Stimulated activated CD4-positive, alpha-beta T cell treated with anti-CD3 and anti-CD28 coated beads, Interleukin-12 subunit alpha, Interleukin-12 subunit beta, amount 100 ng/mL, for 48 hours (primary cell): ENCODE measurements around the gene SLC20A1.

Source experiments
- DNase-seq, 3 donors: peaks; one replicate each; pipeline ENCODE4 v3.0.0-alpha.2; 2020; ENCODE audit warnings: low read depth in 2 of 3, low spot score in 1 of 3

SLC20A1 gene

DNA sequence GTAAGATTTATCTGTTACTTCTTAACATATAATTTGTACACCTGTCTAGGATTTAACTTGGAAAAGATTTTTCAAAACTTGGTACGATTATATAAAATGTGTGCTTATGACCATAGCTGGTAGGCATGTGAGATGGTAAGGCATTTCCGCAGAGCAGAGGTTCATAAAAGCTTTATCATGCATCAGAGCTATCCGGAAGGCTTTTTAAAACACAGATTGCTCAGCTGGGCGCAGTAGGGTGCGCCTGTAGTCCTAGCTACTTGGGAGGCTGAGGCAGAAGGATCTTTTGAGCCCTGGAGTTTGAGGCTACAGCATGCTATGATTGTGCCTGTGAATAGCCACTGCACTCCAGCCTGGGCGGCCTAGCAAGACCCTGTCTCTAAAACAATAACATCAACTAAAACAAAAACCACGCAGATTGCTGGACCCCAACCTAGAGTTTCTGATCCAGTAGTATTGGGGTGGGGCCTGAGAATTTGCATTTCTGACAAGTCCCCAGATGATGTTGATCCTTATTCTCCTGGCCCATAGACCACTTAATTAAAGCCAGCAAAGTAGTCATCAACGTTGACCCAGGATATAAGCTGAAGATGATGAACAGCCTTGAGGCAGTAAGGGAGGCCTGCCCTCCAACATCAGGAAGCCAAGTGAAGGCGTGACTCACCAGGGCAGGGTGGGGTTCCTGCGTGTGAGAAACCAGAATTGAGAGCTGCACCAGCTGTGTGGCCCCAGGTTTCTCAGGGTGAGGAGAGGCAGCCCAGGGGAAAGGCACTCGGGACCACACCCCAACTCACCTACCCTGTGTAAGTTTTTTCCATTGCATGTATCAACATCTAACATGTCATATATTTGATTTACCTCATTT is 21.6 kb upstream of the SLC20A1 start:
- peak; percentile 48 to 62 (median 49) for DNase-seq

DNA sequence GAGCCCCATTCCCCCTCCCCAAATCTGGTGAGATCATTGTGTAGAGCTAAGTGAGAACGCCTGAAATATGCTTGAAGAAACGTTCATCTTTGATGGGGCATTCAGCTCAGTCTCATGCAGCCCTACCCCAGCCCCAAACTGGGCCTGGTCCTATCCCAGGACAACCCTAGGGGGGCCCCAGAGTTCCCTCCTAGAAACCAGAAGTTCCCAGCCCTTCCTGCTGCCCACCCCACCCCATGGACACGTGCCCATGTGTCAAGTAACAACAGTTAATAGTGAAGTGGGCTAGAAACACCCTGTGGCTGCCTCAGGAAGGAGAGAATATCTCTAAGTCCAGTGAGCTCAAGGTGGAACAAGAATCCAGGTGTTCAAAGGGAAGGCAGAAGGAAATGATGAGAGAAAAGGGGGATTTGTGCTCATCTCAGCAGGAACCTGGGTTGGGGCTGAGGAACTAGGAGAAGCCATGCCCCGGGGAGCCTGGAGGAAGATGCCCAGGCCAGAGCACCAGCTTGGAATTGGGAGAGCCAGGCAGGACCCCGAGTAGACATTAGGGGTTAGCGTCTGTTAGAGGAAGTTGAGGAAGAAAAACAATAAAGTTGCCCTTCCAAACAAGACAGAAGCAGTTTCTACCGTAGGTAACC is 20.1 kb upstream of the SLC20A1 start:
- no peak for DNase-seq

GRCh38 chr2:112626604-112627059 is 19.1 kb upstream of the SLC20A1 start:
- DNase-seq = peak; percentile 28 to 55 (median 44)

GRCh38 chr2:112627060-112628040 is 18.4 kb upstream of the SLC20A1 start:
- DNase-seq = no peak

DNA sequence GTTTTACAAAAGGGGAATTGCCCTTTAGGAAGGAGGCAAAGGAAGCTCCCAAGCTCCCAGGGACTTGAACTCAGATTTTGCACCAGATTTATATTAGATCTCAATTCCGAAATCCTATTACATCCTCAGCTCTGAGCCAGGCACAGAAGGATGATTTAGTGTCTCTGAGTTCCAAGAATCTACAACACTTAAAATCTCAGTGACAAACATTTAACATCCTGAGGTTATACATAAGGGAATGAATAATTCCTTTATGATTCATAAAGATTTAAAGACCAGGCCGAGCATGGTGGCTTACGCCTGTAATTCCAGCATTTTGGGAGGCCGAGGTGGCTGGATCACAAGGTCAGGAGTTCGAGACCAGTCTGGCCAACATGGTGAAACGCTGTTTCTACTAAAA is 16.5 kb upstream of the SLC20A1 start:
- DNase-seq = no peak

DNA sequence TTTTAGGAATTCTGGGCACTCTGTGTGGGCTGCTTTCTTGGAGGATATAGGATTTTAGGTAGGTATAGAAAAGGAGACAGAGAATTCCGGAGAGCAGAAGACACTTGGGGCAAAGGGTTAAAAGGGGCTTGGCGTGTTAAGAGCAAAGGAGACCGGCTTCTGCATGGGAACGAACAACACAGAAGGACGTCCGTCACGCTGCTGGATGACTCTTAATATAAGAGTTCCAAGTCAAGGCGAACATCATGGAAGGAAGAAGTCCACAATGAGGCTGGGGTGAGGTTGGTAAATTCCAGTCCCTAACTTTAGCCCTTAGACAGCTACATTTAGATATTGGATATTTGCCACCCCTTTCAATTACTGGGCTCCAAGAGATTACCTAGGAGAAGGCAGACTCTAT is 15.9 kb upstream of the SLC20A1 start:
- DNase-seq = no peak

- no peak for DNase-seq
Measured at GRCh38 chr2:112630268-112630667, 15.5 kb upstream of the SLC20A1 start.

DNA sequence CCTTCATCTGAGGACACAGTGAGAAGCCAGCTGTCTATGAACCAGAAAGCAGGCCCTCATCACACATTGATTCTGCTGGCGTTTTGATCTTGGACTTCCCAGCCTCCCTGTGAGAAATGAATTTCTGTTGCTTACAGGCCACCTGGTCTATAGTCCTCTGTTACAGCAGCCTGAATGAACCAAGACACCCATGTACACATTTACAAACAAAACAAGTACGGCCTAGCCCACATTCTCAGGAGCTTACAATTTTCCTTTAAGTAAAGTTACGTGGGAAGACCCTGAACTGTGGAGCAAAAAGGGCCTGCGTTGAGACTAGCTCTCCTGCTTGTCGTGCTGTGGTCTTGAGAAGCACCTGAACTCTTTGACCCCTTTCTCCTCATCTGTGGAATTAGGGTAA is 12.0 kb upstream of the SLC20A1 start:
- no peak for DNase-seq

- no peak for DNase-seq
Measured at GRCh38 chr2:112634153-112634873, 11.4 kb upstream of the SLC20A1 start.

DNA sequence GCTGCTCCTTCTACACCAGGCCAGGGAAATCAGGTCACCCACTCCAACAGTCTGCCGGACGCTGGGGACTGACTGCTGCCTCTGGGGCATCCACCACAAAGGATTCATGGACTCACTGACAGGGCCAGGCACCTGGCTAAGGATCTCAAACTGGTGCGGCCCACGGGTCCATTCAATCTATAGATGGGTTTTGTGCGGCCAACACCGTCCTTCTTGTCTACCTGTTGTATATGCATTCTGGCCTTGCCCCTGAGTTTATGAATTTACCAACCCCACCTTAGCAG is 10.9 kb upstream of the SLC20A1 start:
- no peak for DNase-seq

DNA sequence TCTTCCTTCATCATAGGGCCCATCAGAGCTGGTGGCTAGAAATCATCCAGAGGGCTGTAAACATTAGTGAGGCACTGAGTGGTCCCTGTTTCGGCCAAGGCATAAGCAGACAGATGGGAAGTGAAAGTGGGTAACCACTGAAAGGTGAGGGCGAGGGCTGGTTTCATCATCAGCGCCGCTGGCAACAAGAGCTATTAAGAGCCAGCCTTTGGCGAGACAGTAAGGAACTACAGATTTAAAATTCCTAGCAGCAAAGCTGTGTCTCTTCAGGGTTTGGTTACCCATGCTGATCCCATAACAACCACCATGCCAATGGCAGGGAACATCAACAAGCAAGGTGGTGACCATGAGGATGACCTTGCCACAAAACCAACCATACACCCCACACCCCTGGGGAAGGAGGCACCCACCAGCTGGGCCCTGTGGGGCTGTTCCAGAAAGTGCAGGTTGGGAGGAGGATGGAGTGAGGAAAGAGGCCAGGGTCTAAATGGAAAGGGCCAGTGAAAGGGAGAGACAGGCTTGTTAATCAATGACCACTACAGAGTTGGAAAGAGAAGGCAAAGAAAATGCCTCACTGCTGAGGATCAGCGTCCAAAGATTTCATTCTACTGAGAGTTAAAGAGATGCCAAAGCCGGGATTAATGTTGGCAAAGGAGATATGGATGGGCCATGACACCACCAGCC is 9.0 kb upstream of the SLC20A1 start:
- DNase-seq = peak in 2 of 3 donors; percentile 28 to 42

DNA sequence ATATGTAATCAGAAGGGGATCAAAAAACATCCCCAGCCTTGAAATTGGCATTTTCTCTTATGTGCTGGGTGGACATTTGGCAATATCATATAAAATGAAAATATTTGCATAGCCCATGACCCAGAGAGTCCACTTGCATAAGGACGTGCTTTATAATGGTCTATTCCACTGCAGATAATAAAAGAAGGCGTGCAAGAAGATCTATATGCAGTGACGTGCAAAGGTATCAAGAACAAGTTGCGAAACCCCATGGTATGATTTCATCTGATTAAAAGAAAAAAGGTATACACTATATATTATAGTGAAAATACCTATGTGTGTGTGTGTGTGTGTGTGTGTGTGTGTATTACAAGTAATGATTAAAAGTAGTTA is 8.5 kb upstream of the SLC20A1 start:
- DNase-seq = no peak

GRCh38 chr2:112639936-112640335 is 5.8 kb upstream of the SLC20A1 start:
- DNase-seq = no peak

DNA sequence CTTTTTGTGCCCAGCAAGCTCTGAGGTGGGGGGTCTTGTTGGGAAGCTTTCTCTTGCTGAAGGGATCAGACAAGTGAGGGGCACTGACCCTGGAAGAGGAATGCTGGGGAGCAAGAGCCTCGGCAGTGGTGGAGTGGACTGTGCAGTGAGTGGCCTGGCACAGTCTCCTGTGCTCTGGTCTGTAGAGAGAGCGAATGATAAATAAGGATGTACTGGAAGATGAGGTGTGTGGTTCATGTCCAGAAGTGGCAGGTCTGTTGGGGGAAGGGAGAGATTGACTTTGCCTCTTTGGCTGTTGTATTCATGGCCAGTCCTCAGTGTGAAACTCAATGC is 5.3 kb upstream of the SLC20A1 start:
- DNase-seq = no peak

DNA sequence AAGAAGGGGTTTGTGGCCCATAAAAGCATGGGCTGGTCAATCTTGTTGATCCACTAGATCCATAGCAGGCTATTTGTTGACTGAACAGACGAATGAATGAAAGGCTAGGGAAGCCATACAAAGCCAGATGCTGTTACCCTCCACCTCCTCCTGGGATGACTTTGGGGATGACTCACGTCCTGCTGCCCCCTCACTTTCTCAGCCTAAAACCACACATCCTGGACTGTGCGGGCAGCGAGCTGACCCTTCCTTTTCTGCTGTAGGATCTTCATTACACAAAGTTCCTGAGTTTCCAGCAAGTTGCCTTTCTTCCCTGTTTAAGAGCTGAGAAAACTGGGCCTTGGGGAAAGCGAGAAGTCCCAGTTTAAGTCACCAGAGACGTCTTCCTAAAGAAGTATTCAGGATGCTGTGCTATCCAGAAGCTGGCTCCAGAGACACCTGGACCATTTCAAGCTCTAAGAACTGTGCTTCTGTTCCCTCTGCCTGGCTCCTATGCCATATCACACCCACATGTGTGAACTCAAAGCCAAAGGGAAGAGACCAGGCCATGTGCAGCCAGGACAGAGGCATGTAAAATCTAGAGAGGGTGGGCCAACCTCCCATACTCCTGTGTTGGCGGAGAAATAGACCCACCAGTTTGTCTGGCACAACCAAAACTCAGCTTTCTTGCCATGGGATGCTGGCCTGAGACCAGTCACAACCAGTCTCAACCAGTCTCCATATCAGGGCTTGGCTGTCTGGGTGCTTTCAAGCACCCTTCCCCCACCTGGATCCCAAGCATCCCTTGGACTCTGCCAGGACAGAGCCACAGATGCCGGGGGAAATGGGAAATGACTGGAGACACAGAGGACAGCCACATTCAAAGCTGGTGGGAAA is 4.7 kb upstream of the SLC20A1 start:
- no peak for DNase-seq

GRCh38 chr2:112641701-112642100 is 4.0 kb upstream of the SLC20A1 start:
- DNase-seq = no peak

GRCh38 chr2:112642561-112642960 is 3.2 kb upstream of the SLC20A1 start:
- no peak for DNase-seq

DNA sequence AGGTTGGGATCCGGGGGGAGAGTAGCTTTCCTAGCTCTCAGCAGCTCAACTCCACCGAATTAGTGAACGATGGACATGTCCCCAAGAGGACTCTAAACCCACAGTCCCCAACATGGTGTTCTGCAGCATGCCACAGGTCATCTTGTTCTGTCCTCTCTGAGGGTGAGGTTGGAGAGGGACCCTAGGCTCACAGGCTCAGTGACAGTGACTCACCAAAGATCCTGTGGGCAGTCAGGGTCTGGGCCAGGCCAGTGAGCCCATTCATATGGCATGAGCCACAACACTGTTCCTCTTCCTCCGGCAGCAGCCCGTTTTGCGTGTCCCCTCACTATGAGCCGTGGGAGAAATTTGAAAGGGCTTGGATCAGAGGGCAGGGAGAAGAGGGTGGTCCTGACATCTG is 2.8 kb upstream of the SLC20A1 start:
- DNase-seq = no peak

- DNase-seq = no peak
Measured at GRCh38 chr2:112643488-112643887, 2.3 kb upstream of the SLC20A1 start.
